HG03196 (cell line): Measurements from ENCODE around the gene WNT9A.
"Not testable (repeated sequence)": the region's sequence is repeated elsewhere in the genome, so short reads cannot be mapped to it uniquely, and the experiment has no call there.

Experiments
- ATAC-seq: cut with Tn5 transposase; IDR thresholded peaks from one replicate; pipeline ENCODE4 v1.9.1; 2021; ENCODE audit not compliant: unreplicated experiment

The WNT9A gene

GRCh38 chr1:227912866-227913265 is 34.9 kb downstream of the WNT9A start:
- ATAC-seq: no peak

DNA sequence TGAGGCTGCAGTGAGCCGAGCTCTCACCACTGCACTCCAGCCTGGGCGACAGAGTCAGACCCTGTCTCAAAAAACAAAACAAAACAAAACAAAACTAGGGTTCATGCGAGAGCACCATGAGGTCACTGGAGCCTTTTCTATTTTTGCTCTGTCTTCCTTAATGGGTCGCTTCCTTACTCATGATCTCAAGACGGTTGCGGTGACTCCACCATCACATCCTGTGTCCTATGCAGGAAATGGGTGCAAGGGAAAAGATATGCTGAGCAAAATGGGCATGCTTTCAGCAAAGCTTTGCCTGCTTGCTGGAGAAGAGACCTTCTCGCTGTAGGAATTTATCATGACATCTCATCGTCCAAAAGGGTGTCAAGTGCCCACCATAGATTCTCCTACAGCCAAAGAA is 36.4 kb downstream of the WNT9A start:
- ATAC-seq: no peak

DNA sequence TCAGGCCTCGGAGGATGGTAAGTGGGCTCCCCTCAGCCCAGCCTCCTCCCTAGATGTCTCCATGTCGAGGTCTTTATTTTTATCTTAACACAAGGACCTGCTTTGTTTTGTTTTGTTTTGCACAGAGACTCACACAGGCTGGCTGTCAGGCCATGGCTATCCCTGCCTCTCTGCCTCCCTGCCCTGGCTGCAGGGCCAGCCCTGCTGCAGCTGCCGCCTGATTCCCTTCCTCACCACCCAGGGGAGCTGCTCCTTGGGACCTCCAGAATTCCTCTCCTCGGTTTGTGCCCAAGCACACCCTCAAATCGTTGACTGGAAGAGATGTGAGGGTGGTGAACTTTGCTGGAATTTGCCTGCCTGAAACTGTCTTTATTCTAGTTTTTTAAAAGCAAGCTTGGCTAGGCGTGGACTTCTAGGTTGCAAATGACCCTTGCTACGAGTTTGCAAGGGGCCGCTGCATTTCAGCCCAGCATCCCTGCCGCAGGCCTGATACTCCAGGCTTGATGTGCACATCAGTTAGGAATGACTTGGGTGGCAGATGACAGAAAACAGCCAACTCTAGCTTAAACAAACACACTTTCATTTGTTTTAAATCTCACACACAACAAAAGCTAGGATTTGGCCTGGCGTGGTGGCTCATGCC is 37.1 kb downstream of the WNT9A start:
- no peak for ATAC-seq

- not testable (repeated sequence) for ATAC-seq
Observed at GRCh38 chr1:227909923-227910328, 37.8 kb downstream of the WNT9A start.

- ATAC-seq: no peak
Observed at GRCh38 chr1:227909188-227909587, 38.5 kb downstream of the WNT9A start.

DNA sequence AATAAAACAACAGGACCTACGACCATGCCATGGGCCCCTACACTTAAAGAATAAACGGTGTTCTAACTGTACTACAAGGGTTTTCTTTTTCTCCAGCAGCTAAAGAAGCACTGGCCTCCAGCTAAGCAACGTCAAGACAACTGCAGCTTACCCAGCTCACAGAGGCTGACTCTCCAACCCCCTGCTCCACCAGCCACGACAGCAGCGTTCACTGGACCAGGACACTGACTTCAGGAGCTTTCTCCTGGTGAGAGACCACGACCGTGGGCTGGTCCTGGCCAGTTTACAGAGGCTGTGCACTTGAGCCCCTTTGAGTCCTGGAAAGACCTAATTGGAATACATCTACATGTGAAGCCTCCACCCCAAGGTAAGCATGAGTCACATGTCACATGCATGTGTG is 39.4 kb downstream of the WNT9A start:
- no peak for ATAC-seq

- ATAC-seq: no peak
Observed at GRCh38 chr1:227907439-227908015, 40.2 kb downstream of the WNT9A start.

DNA sequence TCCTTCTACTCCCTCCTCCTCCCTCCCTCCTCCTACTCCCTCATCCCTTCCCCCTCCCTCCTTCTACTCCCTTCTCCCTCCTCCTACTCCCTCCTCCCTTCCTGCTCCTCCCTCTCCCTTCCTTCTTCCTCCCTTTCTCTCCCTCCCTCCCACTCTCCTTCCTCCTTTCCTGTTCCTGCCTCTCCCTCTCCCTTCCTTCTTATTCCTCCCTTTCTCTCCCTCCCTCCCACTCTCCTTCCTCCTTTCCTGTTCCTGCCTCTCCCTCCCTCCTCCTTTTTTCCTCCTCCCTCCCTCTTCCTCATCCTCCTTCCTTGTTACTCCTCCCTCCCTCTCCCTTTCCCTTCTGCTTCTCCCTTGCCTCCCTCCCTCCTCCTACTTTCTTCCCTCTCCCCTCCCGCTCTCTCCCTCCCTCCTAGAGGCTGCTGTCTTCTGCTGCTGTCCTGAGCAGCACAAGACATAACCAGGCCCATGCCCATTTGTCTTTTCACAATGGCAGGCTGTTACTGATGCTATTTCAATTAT is 41.1 kb downstream of the WNT9A start:
- ATAC-seq: no peak

GRCh38 chr1:227905573-227906487 is 41.9 kb downstream of the WNT9A start:
- ATAC-seq: no peak

DNA sequence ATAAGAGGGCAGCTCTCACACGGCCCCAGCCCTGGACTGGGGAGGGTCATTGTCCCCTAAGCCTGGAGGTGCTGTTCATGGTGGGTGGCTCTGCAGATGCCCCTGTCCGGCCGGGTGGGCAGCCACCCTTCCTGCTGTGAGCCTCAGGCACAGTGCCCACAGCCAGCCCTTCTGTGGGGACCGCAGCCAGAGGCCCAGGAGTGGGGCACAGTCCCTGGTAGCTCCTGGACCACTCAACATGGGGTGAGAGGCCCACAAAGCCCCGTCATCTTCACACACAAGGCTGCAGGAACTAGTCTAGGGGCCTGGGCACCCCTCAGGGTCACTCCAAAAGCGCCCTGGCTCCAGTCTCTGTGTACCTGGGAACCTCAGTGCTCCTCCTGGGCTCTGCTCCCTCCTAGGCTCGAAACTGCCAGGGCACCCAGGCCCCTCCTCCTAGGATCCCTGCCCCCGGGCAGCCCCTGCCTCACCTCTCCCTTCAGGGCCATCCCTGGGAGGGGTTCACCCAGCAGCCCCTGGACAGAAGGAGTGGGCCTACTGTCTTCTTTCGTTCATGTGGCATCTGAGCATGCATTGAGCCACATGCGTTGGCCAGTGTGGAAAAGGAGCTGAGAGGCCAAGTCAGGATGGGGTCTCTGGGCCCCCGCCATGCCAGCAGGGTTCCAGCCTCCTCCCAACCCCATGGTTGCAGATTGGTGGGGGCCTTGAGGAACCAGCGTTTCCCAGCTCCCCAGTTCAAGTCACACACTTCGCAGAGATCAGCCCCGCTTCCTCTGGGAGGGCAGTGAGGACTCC is 43.0 kb downstream of the WNT9A start:
- no peak for ATAC-seq

DNA sequence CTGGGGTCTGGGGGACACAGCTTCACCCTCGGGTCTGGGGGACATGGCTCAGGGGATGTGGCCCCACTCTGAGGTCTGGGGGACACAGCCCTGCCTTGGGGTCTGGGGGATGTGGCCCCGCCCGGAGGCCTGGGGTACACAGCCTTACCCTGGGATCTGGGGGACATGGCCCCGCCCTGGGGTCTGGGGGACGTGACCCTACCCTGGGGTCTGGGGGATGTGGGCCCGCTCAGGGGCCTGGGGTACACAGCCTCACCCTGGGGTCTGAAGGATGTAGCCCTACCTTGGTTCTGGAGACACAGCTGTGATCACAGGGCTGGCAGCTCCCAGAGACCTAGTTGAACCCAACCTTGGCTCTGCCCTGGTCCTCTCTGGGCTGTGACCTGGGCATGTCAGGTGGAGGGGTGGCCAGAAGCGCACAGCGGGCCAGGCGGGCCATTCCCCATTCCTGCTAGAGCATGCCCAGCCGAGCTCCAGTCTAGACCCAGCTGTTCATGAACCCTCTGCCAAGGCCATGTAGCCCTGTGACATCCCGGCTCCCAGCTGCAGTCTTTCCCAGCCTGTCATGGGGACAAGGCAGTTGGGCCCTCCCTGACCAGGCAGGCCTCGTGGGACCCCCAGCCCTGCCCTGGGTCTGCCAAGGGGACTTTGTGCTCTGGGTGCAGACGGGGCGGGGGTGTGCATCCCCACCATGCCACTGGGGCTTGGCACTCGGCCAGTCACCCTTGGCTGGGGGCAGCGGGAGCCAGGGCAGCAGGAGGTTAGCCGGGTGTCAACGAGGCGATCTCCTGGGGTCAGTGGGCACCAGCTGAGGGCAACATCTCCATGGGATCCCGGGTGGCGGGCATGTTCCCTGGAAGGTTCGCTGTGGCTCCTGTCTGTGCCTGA is 43.9 kb downstream of the WNT9A start:
- no peak for ATAC-seq

GRCh38 chr1:227903061-227903521 is 44.6 kb downstream of the WNT9A start:
- no peak for ATAC-seq

- no peak for ATAC-seq
Observed at GRCh38 chr1:227902641-227902990, 45.1 kb downstream of the WNT9A start.

DNA sequence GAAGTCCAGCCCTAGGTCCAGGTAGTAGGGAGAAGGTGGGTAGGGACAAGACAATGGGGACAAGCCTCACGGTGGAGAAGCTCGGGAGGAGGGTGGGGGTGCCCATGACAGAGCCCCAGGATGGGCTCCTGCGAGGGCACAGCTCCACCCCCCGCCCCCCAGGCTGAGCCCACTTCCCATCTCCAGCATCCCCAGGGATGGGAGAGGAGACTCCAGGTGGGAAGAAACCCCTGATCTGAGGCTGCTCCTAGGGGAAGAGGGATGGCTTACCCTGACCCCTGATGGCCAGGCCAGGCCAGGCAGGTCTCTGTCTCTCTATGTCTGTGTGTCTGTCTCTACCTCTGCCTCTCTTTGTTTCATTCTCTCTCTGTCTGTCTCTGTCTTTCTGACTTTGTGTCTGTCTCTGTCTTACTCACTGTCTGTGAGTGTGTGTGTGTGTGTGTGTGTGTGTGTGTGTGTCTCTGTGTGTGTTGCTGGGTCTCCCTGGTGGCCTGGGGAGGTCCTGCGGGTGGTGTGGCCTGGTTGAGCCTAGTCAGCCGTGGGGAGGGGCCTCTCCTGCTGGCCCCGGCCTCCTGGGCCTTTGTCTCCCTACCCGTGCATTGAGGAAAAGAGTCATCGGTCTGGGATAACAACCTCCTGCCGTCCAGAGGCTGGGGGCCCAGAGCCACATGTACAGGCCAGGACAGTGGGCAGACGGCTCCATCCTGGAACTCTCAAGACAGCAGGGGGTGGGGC is 45.7 kb downstream of the WNT9A start:
- ATAC-seq: no peak

DNA sequence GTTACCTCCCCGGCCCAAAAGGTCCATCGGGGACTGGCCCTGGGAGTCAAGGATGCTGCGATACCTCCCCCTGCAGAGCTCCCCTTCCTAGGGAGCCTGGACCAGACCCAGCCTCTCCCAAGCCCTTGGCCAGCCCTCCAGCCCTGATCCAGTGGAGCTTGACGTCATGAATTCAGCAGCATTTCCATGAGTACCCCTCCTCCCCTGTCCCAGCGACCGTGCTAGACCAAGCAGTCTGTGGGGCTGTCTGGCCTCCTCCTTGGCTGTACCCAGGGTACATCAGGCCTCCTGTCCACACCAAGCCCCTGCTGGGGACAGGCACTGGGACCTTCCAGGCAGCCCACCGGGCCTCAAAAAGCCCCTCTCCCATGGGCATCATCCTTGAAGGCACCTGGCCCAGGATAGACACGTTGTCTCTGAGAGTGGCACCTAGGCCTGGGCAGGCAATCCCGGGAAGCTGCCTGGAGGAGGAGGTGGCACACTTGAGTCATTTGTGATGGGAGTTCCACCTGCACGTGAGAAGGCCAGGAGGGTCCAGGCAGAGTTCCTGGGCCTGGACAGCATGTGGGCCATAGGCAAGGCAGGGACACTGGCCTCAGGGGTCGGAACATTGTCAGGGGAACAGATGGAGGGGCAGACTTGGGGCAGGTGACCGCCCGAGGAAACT is 46.4 kb downstream of the WNT9A start:
- ATAC-seq: no peak

DNA sequence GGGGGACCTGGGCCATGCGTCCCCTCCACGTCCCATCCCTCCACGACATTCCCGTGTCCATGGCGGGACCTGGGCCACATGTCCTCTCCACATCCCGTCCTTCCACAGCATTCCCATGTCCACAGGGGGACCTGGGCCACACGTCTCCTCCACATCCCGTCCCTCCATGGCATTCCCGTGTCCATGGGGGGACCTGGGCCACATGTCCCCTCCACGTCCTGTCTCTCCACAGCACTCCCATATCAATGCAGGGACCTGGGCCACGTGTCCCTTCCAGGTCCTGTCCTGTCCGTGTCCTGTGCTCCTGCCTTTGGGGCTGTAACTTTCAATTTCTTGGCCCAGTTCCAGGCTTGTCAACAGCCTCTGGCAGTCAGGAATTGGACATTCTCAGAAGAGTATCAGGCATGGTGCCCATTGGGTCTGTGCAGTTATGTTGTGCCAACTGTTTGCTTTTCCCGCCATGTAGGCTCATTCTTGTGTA is 47.1 kb downstream of the WNT9A start:
- ATAC-seq: no peak

DNA sequence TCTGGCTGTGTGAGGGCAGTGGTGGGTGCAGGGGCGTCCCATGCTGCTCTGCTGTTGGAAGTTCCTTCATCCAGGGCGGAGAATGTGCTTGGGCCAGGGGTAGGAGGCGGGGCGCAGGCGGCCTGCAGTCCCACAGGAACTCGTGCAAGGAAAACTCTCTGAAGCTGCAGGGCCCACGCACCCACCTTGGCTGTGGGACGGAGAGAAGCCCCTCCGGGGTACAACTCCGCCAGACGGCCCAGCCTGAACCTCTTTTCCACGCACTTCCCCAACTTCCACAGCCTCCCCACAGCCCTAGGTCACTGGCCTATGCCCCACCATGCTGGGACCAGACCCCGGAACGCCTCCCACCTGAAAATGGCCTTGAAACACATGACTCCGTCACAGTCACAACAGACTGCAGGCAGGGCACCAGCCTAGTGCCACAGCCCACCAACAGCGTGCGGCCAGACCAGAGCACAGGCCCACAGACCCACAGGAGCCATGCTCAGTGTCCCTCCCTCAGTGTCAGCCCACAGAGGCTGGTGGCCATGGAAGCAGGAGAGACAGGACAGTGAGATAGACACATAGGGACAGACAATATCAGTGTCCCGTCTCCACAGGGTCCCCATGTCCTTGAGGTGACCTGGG is 47.8 kb downstream of the WNT9A start:
- no peak for ATAC-seq

DNA sequence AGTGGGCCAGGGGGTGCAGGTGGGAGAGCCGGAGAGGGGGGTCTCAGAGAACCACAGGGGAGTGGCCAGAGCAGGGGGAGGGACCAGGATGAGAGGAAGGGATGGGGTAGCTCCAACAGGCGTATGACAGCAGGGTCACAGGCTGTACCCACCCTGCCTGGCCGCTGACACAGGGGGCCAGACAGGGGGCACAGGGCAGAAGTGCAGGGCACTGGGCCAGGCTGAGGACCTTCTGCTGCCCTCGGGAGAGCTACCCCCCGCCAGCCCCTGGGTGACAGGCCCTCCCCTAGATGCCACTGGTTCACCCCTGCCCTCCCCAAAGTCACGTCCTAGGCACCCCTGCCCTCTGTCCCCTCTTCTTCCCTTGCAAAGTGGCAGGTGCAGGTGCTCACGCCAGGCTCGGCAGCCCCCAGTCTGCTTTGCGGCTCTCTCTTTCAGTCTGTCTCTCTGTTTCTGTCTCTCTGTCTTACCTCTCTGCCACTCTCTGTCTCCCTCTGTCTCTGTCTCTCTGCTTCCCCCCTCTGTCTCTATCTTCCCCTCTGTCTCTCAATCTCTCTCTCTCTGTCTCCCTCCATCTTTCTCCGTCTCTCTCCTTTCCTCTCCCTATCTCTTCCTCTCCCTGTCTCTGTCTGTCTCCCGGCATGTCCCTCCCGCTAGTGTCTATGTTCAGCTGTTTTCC is 48.5 kb downstream of the WNT9A start:
- no peak for ATAC-seq
